PC-3 (cell line): Measurements from ENCODE around the gene ZNF407. TPM values are rescaled to one million over a fixed set of nuclear protein-coding genes. Genes with fewer than 3 reads are reported as not detected.
"Not testable (repeated sequence)": the region's sequence is repeated elsewhere in the genome, so short reads cannot be mapped to it uniquely, and the experiment has no call there.

Experiments
- ATAC-seq: fragments of 200-7000 bp; cut with Tn5 transposase; 2 replicates; pipeline ENCODE4 v1.9.1; 2020; ENCODE audit warnings: mild to moderate bottlenecking, moderate library complexity
- BruUV-seq: library from RNA; stranded (reverse); fragments of 400-500 nt; replicated peaks from 2 replicates; lab custom pipeline; 2021; lab: Mats Ljungman, UMichigan
- CTCF ChIA-PET: fragments of 300-600 bp; sonication (Branson Sonifier 250); formaldehyde crosslinking; loops from one replicate; lab custom pipeline; 2022; ENCODE audit warnings: antibody characterized with exemption; lab: Charles Lee
- POLR2A ChIA-PET: fragments of 300-600 bp; sonication (Branson Sonifier 250); formaldehyde crosslinking; loops from one replicate; lab custom pipeline; 2022; ENCODE audit warnings: antibody characterized with exemption; ENCODE audit not compliant: unreplicated experiment; lab: Charles Lee
- DNase-seq: peaks from one replicate; pipeline ENCODE4 v3.0.0-alpha.2; 2015
- H2AFZ ChIP-seq: fragments of 300-600 bp; sonication (generic); 2 replicates; pipeline ENCODE4 v1.6.0; 2016; ENCODE audit warnings: antibody characterized with exemption, low read length
- H3F3A ChIP-seq: fragments of 300-600 bp; sonication (generic); one replicate; pipeline ENCODE4 v1.6.0; 2017; ENCODE audit warnings: antibody characterized with exemption, low read length, control low read depth, mild to moderate bottlenecking; ENCODE audit not compliant: unreplicated experiment
- H3K27ac ChIP-seq: fragments of 300-600 bp; sonication (generic); 2 replicates; pipeline ENCODE4 v1.5.1; 2016; ENCODE audit warnings: mild to moderate bottlenecking, low read length
- H3K27me3 ChIP-seq: fragments of 300-600 bp; sonication (generic); 2 replicates; pipeline ENCODE4 v1.6.1; 2016; ENCODE audit warnings: low read length, mixed read lengths
- H3K36me3 ChIP-seq: fragments of 300-600 bp; sonication (generic); 2 replicates; pipeline ENCODE4 v1.6.1; 2016; ENCODE audit warnings: low read depth, mixed run types, low read length, mixed read lengths
- H3K4me1 ChIP-seq: fragments of 300-600 bp; sonication (generic); 2 replicates; pipeline ENCODE4 v1.5.1; 2016; ENCODE audit warnings: low read length; ENCODE audit not compliant: insufficient read depth
- H3K4me2 ChIP-seq: fragments of 300-600 bp; sonication (generic); 2 replicates; pipeline ENCODE4 v1.6.0; 2016; ENCODE audit warnings: low read length
- H3K4me3 ChIP-seq: fragments of 300-600 bp; sonication (generic); 2 replicates; pipeline ENCODE4 v1.5.1; 2016; ENCODE audit warnings: mild to moderate bottlenecking, low read length, mixed read lengths
- H3K79me2 ChIP-seq: fragments of 300-600 bp; sonication (generic); 2 replicates; pipeline ENCODE4 v1.6.1; 2017; ENCODE audit warnings: low read length, mixed read lengths
- H3K9ac ChIP-seq: fragments of 300-600 bp; sonication (generic); 2 replicates; pipeline ENCODE4 v1.6.0; 2016; ENCODE audit warnings: mild to moderate bottlenecking, low read length
- H3K9me2 ChIP-seq: fragments of 300-600 bp; sonication (generic); replicated peaks from 2 replicates; pipeline ENCODE4 v1.6.1; 2016; ENCODE audit warnings: mixed run types, low read length, mixed read lengths
- H3K9me3 ChIP-seq: fragments of 300-600 bp; sonication (generic); 2 replicates; pipeline ENCODE4 v1.6.1; 2016; ENCODE audit warnings: low read length, mixed read lengths
- H4K20me1 ChIP-seq: fragments of 300-600 bp; sonication (generic); 2 replicates; pipeline ENCODE4 v1.6.1; 2016; ENCODE audit warnings: low read length, mixed read lengths
- EZH2 ChIP-seq: fragments of 300-600 bp; sonication (generic); IDR thresholded peaks from one replicate; pipeline ENCODE4 v1.6.1; 2017; ENCODE audit warnings: antibody characterized with exemption, mild to moderate bottlenecking, low read length; ENCODE audit not compliant: unreplicated experiment
- EZH2phosphoT487 ChIP-seq: fragments of 300-600 bp; sonication (generic); IDR thresholded peaks from 2 replicates; pipeline ENCODE4 v1.6.1; 2018; ENCODE audit warnings: mild to moderate bottlenecking, antibody characterized with exemption, low read length, borderline replicate concordance
- intact Hi-C: fragments of 100-400 bp; cut with micrococcal nuclease; formaldehyde crosslinking; loops from 2 replicates; pipeline ENCODE4 v1.9.0; 2023
- total RNA-seq: library from RNA; depleted of rRNA; stranded (reverse); fragments of >200 nt; gene quantifications from 2 replicates; pipeline ENCODE4 v1.2.3, GENCODE V29; 2014
- TF ChIP-seq, protein P1 (sequence below): fragments of 300-600 bp; sonication (generic); conservative IDR thresholded peaks from 2 replicates; pipeline ENCODE4 v1.5.1; 2017; ENCODE audit warnings: antibody characterized with exemption, low read depth, mild to moderate bottlenecking, low read length

ZNF407 gene
- total RNA-seq, 1 experiment from 2014 or later = 9.3 TPM

DNA sequence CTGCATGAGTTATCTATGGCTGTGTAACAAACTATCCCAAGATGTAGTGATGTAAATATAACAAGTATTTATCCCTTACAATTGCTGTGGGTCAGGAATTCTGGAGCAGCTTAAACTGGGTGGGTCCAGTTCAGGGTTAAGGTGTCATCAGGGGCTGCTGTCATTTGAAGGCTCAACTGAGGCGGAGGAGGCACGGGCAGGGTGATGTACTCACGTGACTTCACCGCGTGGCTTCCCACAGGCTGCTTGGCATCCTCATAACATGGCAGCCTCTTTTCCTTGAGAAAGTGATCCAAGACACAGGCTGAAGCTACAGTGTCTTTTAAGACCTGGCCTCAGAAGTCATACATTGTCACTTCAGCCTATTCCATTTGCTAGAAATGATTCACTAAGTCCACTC, 485.5 kb downstream of the ZNF407 start:
- no peak overlapping the region for H3K4me2 ChIP-seq
- H2AFZ ChIP-seq = no peak overlapping the region
- no peaks in the 10 kb centered on the region for H3K9me2 ChIP-seq
- TF ChIP-seq, protein P1, sequence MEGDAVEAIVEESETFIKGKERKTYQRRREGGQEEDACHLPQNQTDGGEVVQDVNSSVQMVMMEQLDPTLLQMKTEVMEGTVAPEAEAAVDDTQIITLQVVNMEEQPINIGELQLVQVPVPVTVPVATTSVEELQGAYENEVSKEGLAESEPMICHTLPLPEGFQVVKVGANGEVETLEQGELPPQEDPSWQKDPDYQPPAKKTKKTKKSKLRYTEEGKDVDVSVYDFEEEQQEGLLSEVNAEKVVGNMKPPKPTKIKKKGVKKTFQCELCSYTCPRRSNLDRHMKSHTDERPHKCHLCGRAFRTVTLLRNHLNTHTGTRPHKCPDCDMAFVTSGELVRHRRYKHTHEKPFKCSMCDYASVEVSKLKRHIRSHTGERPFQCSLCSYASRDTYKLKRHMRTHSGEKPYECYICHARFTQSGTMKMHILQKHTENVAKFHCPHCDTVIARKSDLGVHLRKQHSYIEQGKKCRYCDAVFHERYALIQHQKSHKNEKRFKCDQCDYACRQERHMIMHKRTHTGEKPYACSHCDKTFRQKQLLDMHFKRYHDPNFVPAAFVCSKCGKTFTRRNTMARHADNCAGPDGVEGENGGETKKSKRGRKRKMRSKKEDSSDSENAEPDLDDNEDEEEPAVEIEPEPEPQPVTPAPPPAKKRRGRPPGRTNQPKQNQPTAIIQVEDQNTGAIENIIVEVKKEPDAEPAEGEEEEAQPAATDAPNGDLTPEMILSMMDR = no peak
- TF ChIP-seq EZH2phosphoT487 (no peak), EZH2 (no peak)
- H4K20me1 ChIP-seq = no peaks in the 10 kb centered on the region
- intact Hi-C loops = no loop called here
- H3K4me3 ChIP-seq = no peak overlapping the region
- DNase-seq (no peak), ATAC-seq (no peak)
- ChIA-PET POLR2A (no interaction called here), CTCF (no interaction called here)
- no peaks in the 10 kb centered on the region for H3K27me3 ChIP-seq
- no peaks in the 10 kb centered on the region for H3K79me2 ChIP-seq
- H3K27ac ChIP-seq = no peak overlapping the region
- BruUV-seq = no TSS peak
- no peak overlapping the region for H3K9ac ChIP-seq
- no peaks in the 10 kb centered on the region for H3K36me3 ChIP-seq
- H3F3A ChIP-seq = no peaks in the 10 kb centered on the region
- no peaks in the 10 kb centered on the region for H3K4me1 ChIP-seq
- H3K9me3 ChIP-seq = no peaks in the 10 kb centered on the region

DNA sequence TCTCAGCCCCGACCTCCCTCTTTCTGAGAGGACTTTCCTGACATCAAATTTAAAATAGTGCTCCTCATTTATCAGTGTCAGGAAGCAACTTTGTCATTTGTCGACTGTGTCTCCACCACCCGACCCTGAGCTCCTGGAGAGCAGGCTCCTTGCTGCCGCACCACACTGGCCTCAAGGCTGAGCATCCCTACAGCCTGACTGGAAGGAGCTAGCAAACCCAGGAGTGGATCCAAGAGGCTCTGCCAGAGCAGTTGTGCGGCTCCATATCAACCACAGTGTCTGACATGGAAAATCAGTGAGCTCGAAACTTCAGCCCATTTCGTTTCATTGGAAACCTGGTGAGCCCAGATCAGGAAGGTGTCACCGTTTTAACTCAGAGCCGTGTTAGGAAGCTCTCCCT, 486.1 kb downstream of the ZNF407 start:
- no peaks in the 10 kb centered on the region for H3K27me3 ChIP-seq
- DNase-seq (no peak), ATAC-seq (no peak)
- H3K79me2 ChIP-seq = no peaks in the 10 kb centered on the region
- no peaks in the 10 kb centered on the region for H4K20me1 ChIP-seq
- no peaks in the 10 kb centered on the region for H3K9me3 ChIP-seq
- no peaks in the 10 kb centered on the region for H3K9me2 ChIP-seq
- no peak overlapping the region for H3K9ac ChIP-seq
- no peak overlapping the region for H3K4me2 ChIP-seq
- intact Hi-C loops = no loop called here
- no peaks in the 10 kb centered on the region for H3K4me1 ChIP-seq
- ChIA-PET POLR2A (interaction anchor here (0.6 kb wide), 1 partner anchor 43 kb away, joined by 3 read pairs; no protein-coding TSS in a partner anchor), CTCF (no interaction called here)
- no peaks in the 10 kb centered on the region for H3F3A ChIP-seq
- H3K4me3 ChIP-seq = no peak overlapping the region
- TF ChIP-seq EZH2phosphoT487 = no peak
- TF ChIP-seq, protein P1 = no peak
- TF ChIP-seq EZH2 = no peak
- no peak overlapping the region for H3K27ac ChIP-seq
- no TSS peak for BruUV-seq
- no peaks in the 10 kb centered on the region for H3K36me3 ChIP-seq
- no peak overlapping the region for H2AFZ ChIP-seq

DNA sequence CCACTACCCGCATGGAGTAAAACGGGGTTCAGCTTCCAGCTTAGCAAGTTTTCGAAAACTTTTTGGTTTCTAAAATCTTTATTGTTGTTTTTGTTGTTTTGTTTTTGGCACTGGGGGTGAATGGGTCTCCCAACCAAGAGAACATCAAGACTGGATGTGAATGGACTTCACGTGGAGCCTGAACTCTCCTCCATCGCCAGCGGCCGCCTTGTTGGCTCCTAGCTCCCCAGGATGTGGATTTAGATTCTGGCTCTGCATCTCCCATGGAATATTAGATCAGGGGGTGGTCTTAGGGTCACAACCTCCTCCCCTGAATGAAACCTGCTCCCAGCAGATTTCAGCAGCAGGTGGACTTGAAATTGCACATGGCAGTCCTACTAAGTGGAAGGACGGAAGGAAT, 488.0 kb downstream of the ZNF407 start:
- H3K4me1 ChIP-seq, H3K27me3 ChIP-seq, H2AFZ ChIP-seq, H3K9ac ChIP-seq, H4K20me1 ChIP-seq, DNase-seq, CTCF ChIA-PET, H3F3A ChIP-seq, POLR2A ChIA-PET, intact Hi-C loops, H3K4me3 ChIP-seq, H3K27ac ChIP-seq, H3K79me2 ChIP-seq, ATAC-seq, H3K9me3 ChIP-seq, BruUV-seq, H3K4me2 ChIP-seq, H3K36me3 ChIP-seq, H3K9me2 ChIP-seq: not testable (repeated sequence)
